GM21723 (cell line): ENCODE data around the gene NLRP7.
"Not testable (repeated sequence)": the region's sequence is repeated elsewhere in the genome, so short reads cannot be mapped to it uniquely, and the experiment has no call there.

ENCODE experiments used
- ATAC-seq: cut with Tn5 transposase; IDR thresholded peaks from one replicate; pipeline ENCODE4 v1.9.1; 2021; ENCODE audit warnings: mild to moderate bottlenecking, moderate library complexity; ENCODE audit not compliant: unreplicated experiment

NLRP7 gene

DNA sequence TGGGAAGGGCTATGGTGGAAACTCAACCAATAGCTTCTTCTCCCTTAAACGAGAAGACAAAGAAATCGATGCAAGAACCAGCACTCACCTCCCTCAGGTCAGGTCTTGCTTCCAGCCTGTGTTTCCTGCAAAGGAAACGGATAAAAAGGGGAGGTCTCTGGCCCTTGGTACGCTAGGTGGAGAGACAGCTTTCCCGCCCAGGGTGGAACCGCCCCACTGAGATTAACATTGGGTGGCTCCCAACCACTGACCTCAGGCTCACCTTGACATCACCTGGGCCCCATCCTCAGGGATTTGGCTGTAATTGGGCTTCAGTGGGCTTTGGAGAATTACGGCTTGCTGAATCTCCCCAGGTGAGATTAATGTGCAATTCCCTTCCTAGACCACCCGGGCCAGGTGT lies at the start of gene NLRP7:
TSS of gene NLRP7 (minus strand) at position 150 of the 400 bp plus-strand sequence.
- ATAC-seq = no peak

DNA sequence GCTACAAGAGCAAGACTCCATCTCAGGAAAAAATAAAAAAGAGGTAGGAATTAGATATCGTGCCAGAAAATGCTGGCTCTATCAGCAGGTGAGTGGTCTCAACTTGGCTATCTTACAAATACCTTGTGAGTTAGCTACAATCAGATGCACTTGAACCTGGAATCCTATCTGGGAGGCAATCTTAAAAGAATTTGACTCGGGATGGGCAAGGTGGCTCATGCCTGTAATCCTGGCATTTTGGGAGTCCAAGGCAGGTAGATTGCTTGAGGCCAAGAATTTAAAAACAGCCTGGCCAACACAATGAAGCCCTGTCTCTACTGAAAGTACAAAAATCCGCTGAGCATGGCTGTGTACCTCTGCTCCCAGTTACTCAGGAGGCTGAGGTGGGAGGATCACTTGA lies 48.2 kb upstream of the NLRP7 start:
- no peak for ATAC-seq

DNA sequence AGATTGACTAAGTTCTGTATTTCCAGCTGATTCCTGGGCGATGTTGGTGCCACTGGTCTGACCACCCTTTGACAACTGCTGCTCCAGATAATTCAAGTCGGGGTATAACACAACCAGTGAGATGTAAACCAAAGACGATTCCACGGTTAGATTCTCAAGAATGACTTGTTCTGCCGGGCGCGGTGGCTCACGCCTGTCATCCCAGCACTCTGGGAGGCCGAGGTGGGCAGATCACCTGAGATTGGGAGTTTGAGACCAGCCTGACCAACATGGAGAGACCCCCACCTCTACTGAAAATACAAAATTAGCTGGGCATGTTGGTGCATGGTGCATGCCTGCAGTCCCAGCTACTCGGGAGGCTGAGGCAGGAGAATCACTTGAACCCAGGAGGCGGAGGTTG lies 42.2 kb upstream of the NLRP7 start:
- not testable (repeated sequence) for ATAC-seq

DNA sequence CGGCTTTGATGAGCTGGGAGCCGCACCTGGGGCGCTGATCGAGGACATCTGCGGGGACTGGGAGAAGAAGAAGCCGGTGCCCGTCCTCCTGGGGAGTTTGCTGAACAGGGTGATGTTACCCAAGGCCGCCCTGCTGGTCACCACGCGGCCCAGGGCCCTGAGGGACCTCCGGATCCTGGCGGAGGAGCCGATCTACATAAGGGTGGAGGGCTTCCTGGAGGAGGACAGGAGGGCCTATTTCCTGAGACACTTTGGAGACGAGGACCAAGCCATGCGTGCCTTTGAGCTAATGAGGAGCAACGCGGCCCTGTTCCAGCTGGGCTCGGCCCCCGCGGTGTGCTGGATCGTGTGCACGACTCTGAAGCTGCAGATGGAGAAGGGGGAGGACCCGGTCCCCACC lies 35.2 kb upstream of the NLRP7 start:
- ATAC-seq = not testable (repeated sequence)

DNA sequence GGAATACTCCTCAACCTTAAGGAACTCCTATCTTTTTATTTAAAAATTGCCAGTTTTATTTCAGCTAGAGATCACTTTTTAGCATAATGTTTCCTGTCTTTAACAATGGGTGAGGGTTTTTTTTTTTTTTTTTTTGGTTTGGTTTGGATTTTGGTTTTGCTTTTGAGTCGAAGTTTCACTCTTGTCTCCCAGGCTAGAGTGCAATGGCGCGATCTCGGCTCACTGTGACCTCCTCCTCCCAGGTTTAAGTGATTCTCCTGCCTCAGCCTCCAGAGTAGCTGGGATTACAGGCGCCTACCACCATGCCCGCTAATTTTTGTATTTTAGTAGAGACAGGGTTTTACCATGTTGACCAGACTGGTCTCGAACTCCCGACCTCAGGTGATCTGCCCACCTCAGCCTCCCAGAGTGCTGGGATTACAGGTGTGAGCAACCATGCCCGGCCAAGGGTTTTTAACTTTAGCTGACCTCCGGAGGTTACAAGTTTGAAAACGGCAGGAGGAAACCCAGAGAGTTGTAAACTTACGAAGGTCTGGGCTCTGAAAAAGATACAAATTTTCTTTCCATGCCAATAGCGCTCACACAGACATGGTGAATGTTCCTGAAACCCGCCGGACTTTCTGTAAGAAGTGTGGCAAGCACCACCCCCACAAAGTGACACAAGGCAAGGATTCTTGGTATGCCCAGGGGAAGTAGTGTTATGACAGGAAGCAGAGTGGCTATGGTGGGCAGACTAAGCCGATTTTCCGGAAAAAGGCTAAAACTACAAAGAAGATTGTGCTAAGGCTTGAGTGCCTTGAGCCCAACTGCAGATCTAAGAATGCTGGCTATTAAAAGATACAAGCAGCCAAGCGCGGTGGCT lies 26.1 kb upstream of the NLRP7 start:
- not testable (repeated sequence) for ATAC-seq

DNA sequence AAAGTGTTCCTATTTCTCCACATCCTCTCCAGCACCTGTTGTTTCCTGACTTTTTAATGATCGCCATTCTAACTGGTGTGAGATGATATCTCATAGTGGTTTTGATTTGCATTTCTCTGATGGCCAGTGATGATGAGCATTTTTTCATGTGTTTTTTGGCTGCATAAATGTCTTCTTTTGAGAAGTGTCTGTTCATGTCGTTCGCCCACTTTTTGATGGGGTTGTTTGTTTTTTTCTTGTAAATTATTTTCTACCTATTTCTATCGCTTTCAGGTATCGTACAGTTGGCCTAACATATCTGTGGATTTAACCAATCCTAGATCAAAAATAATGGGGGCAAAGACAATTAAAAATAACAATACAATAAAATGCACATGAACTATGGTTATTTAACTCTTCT lies 24.1 kb upstream of the NLRP7 start:
- ATAC-seq = not testable (repeated sequence)

DNA sequence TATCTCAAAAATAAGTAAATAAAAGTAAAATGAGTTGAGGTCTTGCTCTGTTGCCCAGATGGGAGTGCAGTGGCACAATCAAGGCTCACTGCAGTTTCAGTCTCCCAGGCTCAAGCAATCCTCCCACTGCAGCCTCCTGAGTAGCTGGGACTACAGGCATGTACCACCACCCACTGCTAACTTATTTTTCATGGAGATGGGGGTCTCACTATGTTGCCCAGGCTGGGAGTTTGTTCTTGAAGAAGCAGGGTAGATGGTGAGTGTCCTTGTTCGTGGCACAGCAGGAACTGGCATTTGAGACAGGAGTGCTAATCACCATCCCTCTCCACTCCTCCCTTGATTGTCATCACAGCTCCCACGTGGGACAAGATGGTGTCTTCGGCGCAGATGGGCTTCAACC lies 22.3 kb upstream of the NLRP7 start:
- no peak for ATAC-seq

DNA sequence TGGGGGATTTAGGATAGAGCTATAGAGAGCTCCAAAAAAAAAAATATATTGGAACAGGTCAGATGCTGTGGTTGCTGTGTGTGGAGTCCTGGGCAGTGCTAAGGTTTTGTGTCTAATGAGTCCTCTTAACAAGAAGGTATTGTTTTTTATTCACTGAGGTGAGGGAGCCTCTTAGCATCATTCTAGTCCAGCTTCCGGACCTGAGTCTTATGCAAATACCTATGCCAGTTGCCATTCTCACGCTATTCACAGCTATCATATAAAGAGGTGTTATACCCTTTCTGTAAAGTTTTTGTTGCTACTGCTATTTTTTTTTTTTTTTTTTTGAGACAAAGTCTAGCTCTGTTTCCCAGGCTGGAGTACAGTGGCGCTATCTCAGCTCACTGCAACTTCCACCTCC lies 20.3 kb upstream of the NLRP7 start:
- no peak for ATAC-seq

DNA sequence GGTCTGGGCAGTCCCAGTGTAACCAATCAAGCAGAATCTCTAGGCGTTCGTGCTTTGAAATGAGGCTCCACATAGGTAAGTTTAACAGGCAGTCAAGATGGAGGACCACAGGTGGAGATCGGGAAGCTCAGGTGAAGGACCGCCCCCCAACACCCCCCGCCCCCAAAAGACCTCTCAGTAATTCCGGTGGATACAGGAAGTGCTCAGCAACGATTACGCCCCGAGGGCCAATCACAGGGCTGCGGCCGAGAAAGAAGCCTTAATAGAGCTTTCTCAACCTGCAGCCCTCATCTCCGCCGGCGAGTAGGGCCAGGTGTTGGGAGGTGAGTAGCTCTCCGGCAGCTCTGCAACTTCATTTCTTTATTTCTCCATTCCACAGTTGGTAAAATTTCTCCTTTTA lies 17.7 kb upstream of the NLRP7 start:
- ATAC-seq = not testable (repeated sequence)

DNA sequence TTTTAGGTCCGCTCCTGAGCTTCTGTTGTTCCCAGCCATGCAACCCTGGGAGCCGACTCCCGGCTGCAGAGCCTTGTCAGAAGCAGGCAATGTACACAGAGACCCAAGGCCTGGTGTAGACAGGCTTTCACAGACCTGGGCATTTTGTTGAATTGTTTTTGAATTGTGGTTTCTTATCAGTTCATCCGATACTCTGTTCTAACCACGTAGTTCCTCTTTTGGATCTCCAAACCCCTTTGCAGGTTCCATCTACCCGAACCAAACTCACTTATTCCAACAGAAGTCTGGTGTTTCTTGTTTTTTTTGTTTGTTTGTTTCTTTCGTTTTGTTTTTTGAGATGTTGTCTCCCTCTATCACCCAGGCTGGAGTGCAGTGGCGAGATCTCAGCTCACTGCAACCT lies 12.5 kb upstream of the NLRP7 start:
- ATAC-seq = no peak

DNA sequence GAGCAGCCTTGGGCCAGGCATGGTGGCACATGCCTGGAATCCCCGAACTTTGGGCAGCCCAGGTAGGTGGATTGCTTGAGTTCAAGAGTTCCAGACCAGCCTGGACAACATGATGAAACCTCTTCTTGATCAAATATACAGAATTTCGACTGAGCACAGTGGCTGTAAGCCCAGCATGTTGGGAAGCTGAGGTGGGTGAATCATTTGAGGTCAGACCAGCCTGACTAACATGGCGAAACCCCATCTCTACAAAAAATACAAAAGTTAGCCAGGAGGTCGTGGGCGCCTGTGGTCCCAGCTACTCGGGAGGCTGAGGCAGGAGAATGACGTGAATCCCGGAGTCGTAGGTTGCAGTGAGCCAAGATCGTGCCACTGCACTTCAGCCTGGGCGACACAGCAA lies 8.0 kb upstream of the NLRP7 start:
- ATAC-seq = no peak

DNA sequence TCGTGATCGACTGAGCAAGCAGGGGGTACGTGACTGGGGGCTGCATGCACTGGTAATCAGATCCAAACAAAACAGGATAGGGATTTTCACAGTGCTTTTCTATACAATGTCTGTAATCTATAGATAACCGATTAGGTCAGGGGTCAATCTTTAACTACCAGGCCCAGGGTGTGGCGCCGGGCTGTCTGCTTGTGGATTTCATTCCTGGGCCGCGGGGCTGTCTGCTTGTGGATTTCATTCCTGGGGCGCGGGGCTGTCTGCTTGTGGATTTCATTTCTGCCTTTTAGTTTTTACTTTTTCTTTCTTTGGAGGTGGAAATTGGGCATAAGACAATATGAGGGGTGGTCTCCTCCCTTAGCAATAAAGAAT lies 6.0 kb upstream of the NLRP7 start:
- not testable (repeated sequence) for ATAC-seq

DNA sequence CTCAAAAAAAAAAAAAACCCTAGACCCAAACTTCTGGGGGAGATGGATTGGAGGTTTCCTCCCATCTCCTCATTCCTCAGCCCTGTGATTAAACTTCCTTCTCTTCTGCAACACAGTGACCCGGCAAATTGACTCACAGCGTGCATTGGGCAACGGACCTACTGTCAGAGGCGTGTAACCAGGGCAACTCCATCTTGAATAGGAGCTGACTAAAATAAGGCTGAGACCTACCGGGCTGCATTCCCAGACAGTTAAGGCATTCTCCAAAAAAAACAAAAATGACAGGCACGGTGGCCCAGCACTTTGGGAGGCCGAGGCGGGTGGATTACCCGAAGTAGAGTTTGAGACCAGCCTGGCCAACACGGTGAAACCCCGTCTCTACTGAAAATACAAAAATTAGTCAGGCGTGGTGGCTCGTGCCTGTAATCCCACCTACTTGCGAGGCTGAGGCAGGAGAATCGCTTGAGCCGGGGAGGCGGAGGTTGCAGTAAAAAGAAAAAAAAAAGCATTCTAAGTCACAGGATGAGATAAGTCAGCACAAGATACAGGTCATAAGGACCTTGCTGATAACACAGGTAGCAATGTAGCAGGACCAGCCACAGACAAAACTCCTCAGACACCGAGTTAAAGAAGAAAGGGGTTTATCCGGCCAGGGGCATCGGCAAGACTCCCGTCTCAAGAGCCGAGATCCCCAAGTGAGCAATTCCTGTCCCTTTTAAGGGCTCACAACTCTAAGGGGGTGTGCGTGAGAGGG lies 5.4 kb upstream of the NLRP7 start:
- no peak for ATAC-seq

DNA sequence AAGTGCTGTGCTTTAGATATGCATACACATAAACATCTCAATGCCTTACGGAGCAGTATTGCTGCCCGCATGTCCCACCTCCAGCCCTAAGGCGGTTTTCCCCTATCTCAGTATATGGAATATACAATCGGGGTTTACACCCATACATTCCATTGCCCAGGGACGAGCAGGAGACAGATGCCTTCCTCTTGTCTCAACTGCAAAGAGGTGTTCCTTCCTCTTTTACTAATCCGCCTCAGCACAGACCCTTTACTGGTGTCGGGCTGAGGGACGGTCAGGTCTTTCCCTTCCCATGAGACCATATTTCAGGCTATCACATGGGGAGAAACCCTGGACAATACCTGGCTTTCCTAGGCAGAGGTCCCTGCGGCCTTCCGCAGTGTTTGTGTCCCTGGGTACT lies 3.2 kb upstream of the NLRP7 start:
- ATAC-seq = not testable (repeated sequence)

DNA sequence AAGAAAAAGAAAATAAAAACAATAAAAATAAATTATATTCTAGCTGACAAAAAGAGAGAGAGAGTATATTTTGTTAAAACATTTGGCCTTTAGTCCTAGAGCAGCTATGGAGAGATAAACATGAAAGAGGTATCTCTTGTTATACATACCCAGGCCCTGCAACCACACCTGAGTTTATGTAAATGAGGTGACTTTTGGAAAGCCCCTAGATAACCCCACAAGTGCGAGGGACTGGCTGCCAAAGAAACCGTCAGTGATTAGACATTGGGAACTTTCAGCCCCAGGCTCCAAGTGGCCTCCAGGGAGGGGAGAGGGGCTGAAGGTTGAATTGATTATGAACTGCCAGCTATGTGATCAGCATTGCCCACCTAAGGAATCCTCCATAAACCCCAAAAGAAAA lies 2.1 kb upstream of the NLRP7 start:
- ATAC-seq = no peak

DNA sequence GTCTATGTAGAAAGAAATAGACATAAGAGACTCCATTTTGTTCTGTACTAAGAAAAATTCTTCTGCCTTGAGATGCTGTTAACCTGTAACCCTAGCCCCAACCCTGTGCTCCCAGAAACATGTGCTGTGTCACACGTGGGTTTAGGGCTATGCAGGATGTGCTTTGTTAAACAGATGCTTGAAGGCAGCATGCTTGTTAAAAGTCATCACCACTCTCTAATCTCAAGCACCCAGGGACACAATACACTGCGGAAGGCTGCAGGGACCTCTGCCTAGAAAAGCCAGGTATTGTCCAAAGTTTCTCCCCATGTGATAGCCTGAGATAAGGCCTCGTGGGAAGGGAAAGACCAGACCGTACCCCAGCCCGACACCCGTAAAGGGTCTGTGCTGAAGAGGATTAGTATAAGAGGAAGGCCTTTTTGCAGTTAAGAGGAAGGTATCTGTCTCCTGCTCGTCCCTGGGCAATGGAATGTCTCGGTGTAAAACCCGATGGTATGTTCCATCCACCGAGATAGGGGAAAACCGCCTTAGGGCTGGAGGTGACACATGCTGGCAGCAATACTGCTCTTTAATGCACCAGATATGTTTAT lies 3.5 kb downstream of the NLRP7 start:
- ATAC-seq = not testable (repeated sequence)

DNA sequence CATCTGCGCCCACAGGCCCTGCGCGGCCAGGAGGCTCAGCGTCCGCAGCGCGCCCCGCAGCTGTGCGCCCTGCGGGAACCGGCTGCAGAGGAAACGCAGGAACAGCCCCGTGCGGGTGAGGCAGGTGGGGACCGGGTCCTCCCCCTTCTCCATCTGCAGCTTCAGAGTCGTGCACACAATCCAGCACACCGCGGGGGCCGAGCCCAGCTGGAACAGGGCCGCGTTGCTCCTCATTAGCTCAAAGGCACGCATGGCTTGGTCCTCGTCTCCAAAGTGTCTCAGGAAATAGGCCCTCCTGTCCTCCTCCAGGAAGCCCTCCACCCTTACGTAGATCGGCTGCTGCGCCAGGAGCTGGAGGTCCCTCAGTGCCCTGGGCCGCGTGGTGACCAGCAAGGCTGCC lies 7.8 kb downstream of the NLRP7 start:
- not testable (repeated sequence) for ATAC-seq

DNA sequence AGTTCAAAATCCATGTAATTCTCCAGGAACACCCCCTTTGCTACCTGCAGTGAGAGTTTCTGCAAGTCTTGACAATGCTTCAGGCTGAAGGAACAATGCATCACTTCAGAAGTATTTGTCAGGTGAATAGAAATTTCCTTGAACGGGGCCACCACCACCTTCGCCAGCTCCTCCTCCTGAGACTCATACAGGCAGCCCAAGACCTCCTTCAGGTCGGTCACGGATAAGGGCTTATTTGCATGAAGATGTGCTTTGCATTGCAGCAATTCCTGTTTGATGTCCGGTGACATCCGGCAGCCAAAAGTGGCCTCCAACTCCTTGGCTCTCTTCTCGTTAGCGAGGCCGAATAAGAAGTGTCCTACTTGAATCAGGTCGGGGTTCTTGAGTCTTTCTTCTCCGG lies 8.4 kb downstream of the NLRP7 start:
- ATAC-seq = no peak

DNA sequence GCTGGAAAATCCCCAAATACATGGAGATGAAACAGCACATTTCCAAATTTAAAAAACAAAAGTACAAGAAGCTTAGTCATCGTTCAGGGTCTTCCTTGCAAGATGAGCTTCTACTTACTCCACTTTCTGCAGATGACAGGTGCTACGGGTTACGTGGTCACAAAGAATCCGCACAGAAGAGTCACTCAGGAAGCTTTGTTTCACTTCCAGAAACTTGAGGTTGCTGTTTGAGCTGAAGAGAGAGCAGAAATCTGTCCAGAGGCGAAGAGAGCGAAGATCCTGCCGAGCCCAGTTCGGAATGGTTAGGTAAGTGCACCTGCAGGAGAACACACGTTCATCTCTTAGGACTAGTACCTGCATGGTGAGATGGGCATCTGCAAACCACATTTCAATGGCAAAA lies 9.4 kb downstream of the NLRP7 start:
- ATAC-seq = no peak

DNA sequence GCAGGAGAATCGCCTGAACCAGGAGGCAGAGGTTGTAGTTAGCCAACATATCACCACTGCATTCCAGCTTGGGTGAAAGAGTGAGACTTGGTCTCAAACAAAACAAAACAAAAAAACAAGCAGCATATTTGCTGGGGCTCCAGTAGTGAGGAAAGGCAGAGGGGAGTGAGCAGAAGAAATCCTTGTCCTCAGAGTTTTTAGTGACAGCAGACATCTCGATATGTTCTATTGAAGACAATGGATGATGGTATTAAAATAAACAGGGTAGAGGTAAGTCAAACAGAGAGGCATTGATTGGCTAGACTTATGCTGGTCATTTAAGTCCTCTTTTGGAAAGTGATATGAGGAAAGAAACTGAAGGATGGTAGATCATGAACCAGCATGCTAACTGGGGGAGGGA lies 19.0 kb downstream of the NLRP7 start:
- ATAC-seq = no peak

DNA sequence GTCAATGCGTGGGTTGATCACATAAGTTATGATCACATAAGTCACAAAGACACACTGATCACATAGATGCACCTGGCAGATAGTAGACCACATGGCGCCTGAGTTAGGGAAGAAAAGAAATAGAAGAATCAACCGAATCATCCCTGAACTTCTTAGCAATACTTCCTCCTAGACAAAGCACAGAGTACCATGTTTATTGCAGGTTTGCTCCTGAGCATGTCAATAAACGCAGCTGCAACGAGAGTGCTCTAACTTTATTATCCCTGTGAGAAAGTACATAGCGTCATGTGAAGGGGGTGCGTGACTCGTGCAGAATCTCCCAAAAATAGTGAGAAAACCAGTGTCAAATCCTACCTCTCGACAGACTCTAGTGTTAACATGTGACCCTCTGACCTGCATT lies 24.1 kb downstream of the NLRP7 start:
- no peak for ATAC-seq

DNA sequence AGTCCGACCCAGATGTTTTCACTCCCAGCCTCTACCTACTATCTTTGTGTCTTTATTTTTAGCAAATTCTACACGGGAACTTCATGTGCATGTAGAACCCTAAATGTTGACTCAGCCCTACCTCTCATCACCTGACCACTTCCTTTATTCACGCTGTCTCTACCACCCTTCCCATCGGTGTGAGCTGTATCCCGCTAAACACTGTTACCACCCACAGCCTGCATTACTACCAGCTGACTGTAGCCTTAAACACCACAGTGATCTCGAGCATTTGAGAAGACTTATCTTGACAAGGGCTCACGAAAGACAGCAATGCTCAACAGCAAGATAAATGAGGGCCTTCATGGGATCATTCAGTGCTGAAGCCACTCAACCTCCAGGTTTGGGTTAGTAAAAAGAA lies 26.2 kb downstream of the NLRP7 start:
- ATAC-seq = no peak
